ENCODE data around the gene CHRNA10. TPM values are rescaled to one million over a fixed set of nuclear protein-coding genes. Genes with fewer than 3 reads are reported as not detected.

CHRNA10 gene
- total and polyA plus RNA-seq, 2 of the 13 experiments (the other 11 are each of a cell fraction or from before 2014, with no cell fraction given), result 0.53 to 0.71 TPM

DNA sequence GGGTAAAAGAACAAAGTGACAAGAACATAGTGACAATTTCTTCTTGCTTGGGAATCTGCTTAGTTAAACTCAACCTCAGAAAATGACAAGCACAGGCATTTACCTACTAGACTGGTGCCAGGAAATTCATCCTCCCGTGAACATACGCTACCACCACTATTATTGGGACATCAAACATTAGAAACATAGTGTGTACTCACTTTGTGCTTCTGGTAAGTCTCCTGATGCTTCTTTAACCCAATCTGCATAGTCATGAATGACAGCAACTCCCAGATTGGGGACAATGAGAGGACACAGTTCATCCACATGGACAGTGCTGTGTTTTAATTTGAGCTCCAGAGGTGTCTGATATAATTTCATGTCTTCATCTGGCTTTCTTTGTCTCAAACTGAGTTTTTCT, 29.2 kb upstream of the CHRNA10 start:
- DNase-seq (ENCODE audit: low spot score) (no peak), ATAC-seq (no peak), FAIRE-seq (no peak)
- CTCF ChIA-PET (ENCODE audit: low intra/inter-chr PET ratio, low total read pairs), result no interaction called here
- Histone ChIP-seq H3K4me2 (ENCODE audit: low read depth, low read length) (no peak overlapping the region), H3K4me1 (ENCODE audit: insufficient read depth, low read length) (no peaks in the 10 kb centered on the region), H3K9ac (ENCODE audit: insufficient read depth, low read depth, low read length) (no peak overlapping the region), H4K20me1 (ENCODE audit: insufficient read depth, low read length) (no peaks in the 10 kb centered on the region), H3K27me3 (ENCODE audit: control insufficient read depth in 1 of 2, insufficient read depth in 2 of 2, low read length in 2 of 2) (no peaks in the 10 kb centered on the region), H2AFZ (ENCODE audit: low read length) (no peak overlapping the region), H3K4me3 (replicated peaks in 1 of 3; ENCODE audit: insufficient read depth in 1 of 3, low read depth in 2 of 3, low read length in 3 of 3) (no peak overlapping the region), H3K9me3 (ENCODE audit: low read length) (no peaks in the 10 kb centered on the region), H3K27ac (ENCODE audit: extremely low read length, insufficient read depth, low read length) (no peak overlapping the region), H3K36me3 (replicated peaks in 1 of 2; ENCODE audit: control insufficient read depth in 1 of 2, insufficient read depth in 2 of 2, low read length in 2 of 2) (peaks cover 14 to 74% of the 10 kb centered on the region in 2 experiments), H3K79me2 (ENCODE audit: insufficient read depth, low read length) (no peaks in the 10 kb centered on the region)
- intact Hi-C loops (cut with micrococcal nuclease; ENCODE audit: unreplicated experiment), result no loop called here
- no TSS peak for BruUV-seq (replicated peaks)
- 95% methylated on average over 2 of the region's 2 CpGs for WGBS (ENCODE audit: low lambda C conversion rate)
- in situ Hi-C loops (cut with HindIII; ENCODE audit: extremely low pct_ligation_motif_present, low pct_unique_long_range_greater_than_20kb), result no loop called here
- POLR2A ChIA-PET, result interaction anchor here (1.5 kb wide), 1 partner anchor 8 kb away, joined by 3 read pairs; no protein-coding TSS in a partner anchor
- TF ChIP-seq RAD51 (IDR thresholded peaks at IDR 0.05; ENCODE audit: borderline replicate concordance) (no peak), NR1H2 (CRISPR knock-in tag; IDR thresholded peaks at IDR 0.05; ENCODE audit: borderline replicate concordance, low read depth) (no peak), ZNF644 (CRISPR knock-in tag; IDR thresholded peaks at IDR 0.05; ENCODE audit: low read depth) (no peak), ZNF550 (CRISPR knock-in tag; IDR thresholded peaks at IDR 0.05; ENCODE audit: borderline replicate concordance) (no peak), ZNF451 (CRISPR knock-in tag; IDR thresholded peaks at IDR 0.05) (no peak), ZNF629 (CRISPR knock-in tag; conservative IDR thresholded peaks at IDR 0.05) (no peak)
- TF ChIP-seq, protein P1, sequence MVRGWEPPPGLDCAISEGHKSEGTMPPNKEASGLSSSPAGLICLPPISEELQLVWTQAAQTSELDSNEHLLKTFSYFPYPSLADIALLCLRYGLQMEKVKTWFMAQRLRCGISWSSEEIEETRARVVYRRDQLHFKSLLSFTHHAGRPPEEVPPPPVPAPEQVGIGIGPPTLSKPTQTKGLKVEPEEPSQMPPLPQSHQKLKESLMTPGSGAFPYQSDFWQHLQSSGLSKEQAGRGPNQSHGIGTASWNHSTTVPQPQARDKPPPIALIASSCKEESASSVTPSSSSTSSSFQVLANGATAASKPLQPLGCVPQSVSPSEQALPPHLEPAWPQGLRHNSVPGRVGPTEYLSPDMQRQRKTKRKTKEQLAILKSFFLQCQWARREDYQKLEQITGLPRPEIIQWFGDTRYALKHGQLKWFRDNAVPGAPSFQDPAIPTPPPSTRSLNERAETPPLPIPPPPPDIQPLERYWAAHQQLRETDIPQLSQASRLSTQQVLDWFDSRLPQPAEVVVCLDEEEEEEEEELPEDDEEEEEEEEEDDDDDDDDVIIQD (CRISPR knock-in tag; IDR thresholded peaks at IDR 0.05; ENCODE audit: low read depth), result no peak

DNA sequence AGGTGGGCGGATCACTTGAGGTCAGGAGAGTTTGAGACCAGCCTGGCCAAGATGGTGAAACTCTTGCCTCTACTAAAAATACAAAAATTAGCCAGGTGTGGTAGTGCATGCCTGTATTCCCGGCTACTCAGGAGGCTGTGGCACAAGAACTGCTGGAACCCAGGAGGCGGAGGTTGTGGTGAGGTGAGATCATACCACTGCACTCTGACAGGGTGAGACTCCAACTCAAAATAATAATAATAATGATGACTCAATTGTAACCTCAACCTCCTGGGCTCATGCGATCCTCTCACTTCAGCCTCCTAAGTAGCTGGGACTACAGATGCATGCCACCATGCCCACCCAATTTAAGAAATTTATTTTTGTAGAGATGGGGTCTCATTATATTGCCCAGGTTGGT, 15.6 kb upstream of the CHRNA10 start:
- peaks cover 22 to 65% of the 10 kb centered on the region in 2 experiments for H3K36me3 ChIP-seq (replicated peaks in 1 of 2; ENCODE audit: control insufficient read depth in 1 of 2, insufficient read depth in 2 of 2, low read length in 2 of 2)
- intact Hi-C loops (cut with micrococcal nuclease; ENCODE audit: unreplicated experiment), result no loop called here
- H3K4me1 ChIP-seq (ENCODE audit: insufficient read depth, low read length), result no peaks in the 10 kb centered on the region
- no peak overlapping the region for H3K4me3 ChIP-seq (replicated peaks in 1 of 3; ENCODE audit: insufficient read depth in 1 of 3, low read depth in 2 of 3, low read length in 3 of 3)
- no peak for DNase-seq (ENCODE audit: low spot score)
- WGBS (ENCODE audit: low lambda C conversion rate), result 98% methylated on average over 3 of the region's 4 CpGs
- BruUV-seq (replicated peaks), result no TSS peak
- no peak for FAIRE-seq
- H3K27ac ChIP-seq (ENCODE audit: extremely low read length, insufficient read depth, low read length), result no peak overlapping the region
- no peaks in the 10 kb centered on the region for H3K27me3 ChIP-seq (ENCODE audit: control insufficient read depth in 1 of 2, insufficient read depth in 2 of 2, low read length in 2 of 2)
- no peaks in the 10 kb centered on the region for H3K9me3 ChIP-seq (ENCODE audit: low read length)
- ChIA-PET POLR2A (no interaction called here), CTCF (ENCODE audit: low intra/inter-chr PET ratio, low total read pairs) (no interaction called here)
- H3K9ac ChIP-seq (ENCODE audit: insufficient read depth, low read depth, low read length), result no peak overlapping the region
- H4K20me1 ChIP-seq (ENCODE audit: insufficient read depth, low read length), result no peaks in the 10 kb centered on the region
- in situ Hi-C loops (cut with HindIII; ENCODE audit: extremely low pct_ligation_motif_present, low pct_unique_long_range_greater_than_20kb), result no loop called here
- no peak overlapping the region for H3K4me2 ChIP-seq (ENCODE audit: low read depth, low read length)
- no peak overlapping the region for H2AFZ ChIP-seq (ENCODE audit: low read length)
- ATAC-seq, result no peak
- no peaks in the 10 kb centered on the region for H3K79me2 ChIP-seq (ENCODE audit: insufficient read depth, low read length)
- TF ChIP-seq NFYB (CRISPR knock-in tag; IDR thresholded peaks at IDR 0.05) (no peak), ZNF713 (CRISPR knock-in tag; IDR thresholded peaks at IDR 0.05) (no peak), CHCHD3 (CRISPR knock-in tag; IDR thresholded peaks at IDR 0.05) (no peak), ZNF335 (CRISPR knock-in tag; IDR thresholded peaks at IDR 0.05) (no peak), THAP11 (CRISPR knock-in tag; IDR thresholded peaks at IDR 0.05) (no peak), ZNF329 (CRISPR knock-in tag; IDR thresholded peaks at IDR 0.05; ENCODE audit: low read depth) (no peak), RBM39 (IDR thresholded peaks at IDR 0.05; ENCODE audit: low read depth, low read length, poor library complexity, severe bottlenecking) (no peak), FOXM1 (CRISPR knock-in tag; IDR thresholded peaks at IDR 0.05) (no peak)
- TF ChIP-seq, protein P2, sequence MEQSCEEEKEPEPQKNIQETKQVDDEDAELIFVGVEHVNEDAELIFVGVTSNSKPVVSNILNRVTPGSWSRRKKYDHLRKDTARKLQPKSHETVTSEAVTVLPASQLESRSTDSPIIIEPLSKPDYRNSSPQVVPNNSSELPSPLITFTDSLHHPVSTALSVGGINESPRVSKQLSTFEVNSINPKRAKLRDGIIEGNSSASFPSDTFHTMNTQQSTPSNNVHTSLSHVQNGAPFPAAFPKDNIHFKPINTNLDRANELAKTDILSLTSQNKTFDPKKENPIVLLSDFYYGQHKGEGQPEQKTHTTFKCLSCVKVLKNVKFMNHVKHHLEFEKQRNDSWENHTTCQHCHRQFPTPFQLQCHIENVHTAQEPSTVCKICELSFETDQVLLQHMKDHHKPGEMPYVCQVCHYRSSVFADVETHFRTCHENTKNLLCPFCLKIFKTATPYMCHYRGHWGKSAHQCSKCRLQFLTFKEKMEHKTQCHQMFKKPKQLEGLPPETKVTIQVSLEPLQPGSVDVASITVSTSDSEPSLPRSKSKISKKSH (CRISPR knock-in tag; IDR thresholded peaks at IDR 0.05; ENCODE audit: borderline replicate concordance), result no peak
- TF ChIP-seq, protein P3, sequence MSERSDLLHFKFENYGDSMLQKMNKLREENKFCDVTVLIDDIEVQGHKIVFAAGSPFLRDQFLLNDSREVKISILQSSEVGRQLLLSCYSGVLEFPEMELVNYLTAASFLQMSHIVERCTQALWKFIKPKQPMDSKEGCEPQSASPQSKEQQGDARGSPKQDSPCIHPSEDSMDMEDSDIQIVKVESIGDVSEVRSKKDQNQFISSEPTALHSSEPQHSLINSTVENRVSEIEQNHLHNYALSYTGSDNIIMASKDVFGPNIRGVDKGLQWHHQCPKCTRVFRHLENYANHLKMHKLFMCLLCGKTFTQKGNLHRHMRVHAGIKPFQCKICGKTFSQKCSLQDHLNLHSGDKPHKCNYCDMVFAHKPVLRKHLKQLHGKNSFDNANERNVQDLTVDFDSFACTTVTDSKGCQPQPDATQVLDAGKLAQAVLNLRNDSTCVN (CRISPR knock-in tag; IDR thresholded peaks at IDR 0.05; ENCODE audit: borderline replicate concordance), result no peak
